Brain microvascular endothelial cell (primary cell): ENCODE measurements around the gene MKRN3.

Experiments
- DNase-seq: peaks from one replicate; pipeline ENCODE4 v3.0.0-alpha.2; 2020
- H3K27ac ChIP-seq: fragments of 250-450 bp; sonication (Bioruptor Pico); 2 replicates; pipeline ENCODE4 v1.5.1; 2020; ENCODE audit warnings: mild to moderate bottlenecking, moderate library complexity
- H3K27me3 ChIP-seq: fragments of 250-450 bp; sonication (Bioruptor Pico); replicated peaks from 2 replicates; pipeline ENCODE4 v1.5.1; 2020; ENCODE audit warnings: mild to moderate bottlenecking
- H3K36me3 ChIP-seq: fragments of 250-450 bp; sonication (Bioruptor Pico); replicated peaks from 2 replicates; pipeline ENCODE4 v1.5.1; 2020; ENCODE audit warnings: mild to moderate bottlenecking
- H3K4me3 ChIP-seq: 2 replicates; pipeline ENCODE4 v1.5.1; 2011; ENCODE audit warnings: low read depth, mild to moderate bottlenecking, control low read depth, low read length, moderate library complexity
- in situ Hi-C: cut with HindIII; loops from 2 replicates; pipeline ENCODE4 v1.10.0; 2017; ENCODE audit warnings: low sequenced_read_pairs, low pct_ligation_motif_present
- TF ChIP-seq, protein P1 (sequence below): IDR thresholded peaks from 2 replicates; pipeline ENCODE4 v1.5.1; 2011; ENCODE audit warnings: low read depth, mild to moderate bottlenecking, moderate library complexity, low read length, control low read depth, inconsistent platforms; ENCODE audit errors: missing control alignments

Gene MKRN3

DNA sequence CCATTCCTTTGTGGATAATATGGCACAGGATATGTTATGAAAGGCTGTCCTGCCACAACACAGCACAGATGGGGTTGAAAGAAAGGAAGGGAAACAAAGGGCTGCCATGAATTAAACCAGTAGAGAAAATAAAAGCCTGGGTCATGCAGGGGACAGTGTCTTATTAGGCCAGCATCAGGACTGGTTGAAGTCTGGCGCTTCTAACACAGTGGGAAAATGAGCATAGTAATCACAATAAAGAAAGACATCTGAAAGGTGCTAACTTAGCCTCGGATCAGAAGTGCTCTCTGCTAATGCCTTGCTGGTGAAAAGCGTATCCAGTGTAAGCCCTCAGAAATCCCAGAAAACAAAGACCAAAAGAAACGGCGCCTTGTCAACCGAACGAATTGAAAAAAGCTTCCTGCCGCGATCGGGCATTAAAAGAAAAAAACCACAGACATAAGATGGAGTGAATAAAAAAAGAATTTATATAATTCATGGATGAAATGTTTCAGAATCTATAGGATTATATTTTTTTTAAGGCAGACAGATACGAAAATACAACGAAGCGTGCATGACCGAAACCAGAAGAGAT lies 566 bp upstream of the MKRN3 start:
- in situ Hi-C loops, result no loop called here
- TF ChIP-seq, protein P1, sequence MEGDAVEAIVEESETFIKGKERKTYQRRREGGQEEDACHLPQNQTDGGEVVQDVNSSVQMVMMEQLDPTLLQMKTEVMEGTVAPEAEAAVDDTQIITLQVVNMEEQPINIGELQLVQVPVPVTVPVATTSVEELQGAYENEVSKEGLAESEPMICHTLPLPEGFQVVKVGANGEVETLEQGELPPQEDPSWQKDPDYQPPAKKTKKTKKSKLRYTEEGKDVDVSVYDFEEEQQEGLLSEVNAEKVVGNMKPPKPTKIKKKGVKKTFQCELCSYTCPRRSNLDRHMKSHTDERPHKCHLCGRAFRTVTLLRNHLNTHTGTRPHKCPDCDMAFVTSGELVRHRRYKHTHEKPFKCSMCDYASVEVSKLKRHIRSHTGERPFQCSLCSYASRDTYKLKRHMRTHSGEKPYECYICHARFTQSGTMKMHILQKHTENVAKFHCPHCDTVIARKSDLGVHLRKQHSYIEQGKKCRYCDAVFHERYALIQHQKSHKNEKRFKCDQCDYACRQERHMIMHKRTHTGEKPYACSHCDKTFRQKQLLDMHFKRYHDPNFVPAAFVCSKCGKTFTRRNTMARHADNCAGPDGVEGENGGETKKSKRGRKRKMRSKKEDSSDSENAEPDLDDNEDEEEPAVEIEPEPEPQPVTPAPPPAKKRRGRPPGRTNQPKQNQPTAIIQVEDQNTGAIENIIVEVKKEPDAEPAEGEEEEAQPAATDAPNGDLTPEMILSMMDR, result no peak
- H3K4me3 ChIP-seq, result peak overlapping the region; percentile 9
- no peak for DNase-seq
- no peak overlapping the region for H3K27ac ChIP-seq
- no peaks in the 10 kb centered on the region for H3K27me3 ChIP-seq
- no peaks in the 10 kb centered on the region for H3K36me3 ChIP-seq

DNA sequence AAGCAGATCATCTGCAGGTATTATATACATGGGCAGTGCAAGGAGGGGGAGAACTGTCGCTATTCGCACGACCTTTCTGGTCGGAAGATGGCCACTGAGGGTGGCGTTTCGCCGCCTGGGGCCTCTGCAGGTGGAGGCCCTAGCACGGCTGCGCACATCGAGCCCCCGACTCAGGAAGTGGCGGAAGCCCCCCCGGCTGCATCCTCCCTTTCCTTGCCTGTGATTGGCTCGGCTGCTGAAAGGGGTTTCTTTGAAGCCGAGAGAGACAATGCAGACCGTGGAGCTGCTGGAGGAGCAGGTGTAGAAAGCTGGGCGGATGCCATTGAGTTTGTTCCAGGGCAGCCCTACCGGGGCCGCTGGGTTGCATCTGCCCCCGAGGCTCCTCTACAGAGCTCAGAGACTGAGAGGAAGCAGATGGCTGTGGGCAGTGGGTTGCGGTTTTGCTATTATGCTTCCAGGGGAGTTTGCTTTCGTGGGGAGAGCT lies 639 bp downstream of the MKRN3 start:
- Histone ChIP-seq H3K27me3 (no peaks in the 10 kb centered on the region), H3K27ac (no peak overlapping the region), H3K4me3 (peak overlapping the region; percentile 41), H3K36me3 (no peaks in the 10 kb centered on the region)
- in situ Hi-C loops, result no loop called here
- TF ChIP-seq, protein P1, result no peak
- DNase-seq, result no peak

DNA sequence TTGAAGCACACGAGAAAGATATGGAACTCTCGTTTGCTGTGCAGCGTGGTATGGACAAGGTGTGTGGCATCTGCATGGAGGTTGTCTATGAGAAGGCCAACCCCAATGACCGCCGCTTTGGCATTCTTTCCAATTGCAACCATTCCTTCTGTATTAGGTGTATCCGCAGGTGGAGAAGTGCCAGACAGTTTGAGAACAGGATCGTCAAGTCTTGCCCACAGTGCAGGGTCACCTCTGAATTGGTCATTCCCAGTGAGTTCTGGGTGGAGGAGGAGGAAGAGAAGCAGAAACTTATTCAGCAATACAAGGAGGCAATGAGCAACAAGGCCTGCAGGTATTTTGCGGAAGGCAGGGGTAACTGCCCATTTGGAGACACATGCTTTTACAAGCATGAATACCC lies 1.2 kb downstream of the MKRN3 start:
- H3K27ac ChIP-seq, result no peak overlapping the region
- no peaks in the 10 kb centered on the region for H3K36me3 ChIP-seq
- DNase-seq, result no peak
- in situ Hi-C loops, result no loop called here
- peak overlapping the region; percentile 41 for H3K4me3 ChIP-seq
- TF ChIP-seq, protein P1, result no peak
- H3K27me3 ChIP-seq, result no peaks in the 10 kb centered on the region

DNA sequence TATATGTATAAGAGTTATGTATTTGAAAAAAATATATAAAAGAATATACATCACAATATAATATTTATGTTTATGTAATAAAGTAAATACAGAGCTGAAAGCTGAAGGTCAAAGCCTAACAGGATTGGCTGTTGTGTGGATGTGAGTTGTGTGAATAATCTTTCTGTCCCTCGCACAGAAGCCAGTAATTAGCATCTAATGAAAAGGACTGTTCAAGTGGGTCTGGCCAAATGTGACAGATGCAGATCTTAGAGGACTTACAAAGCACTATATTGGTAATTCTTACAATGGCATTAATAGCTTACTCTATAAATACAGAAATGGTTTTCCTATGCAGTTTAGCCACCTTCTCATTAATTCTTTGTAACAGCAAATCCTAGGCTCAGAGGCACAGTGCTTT lies 2.4 kb downstream of the MKRN3 start:
- no peaks in the 10 kb centered on the region for H3K27me3 ChIP-seq
- no peak overlapping the region for H3K4me3 ChIP-seq
- H3K36me3 ChIP-seq, result no peaks in the 10 kb centered on the region
- H3K27ac ChIP-seq, result no peak overlapping the region
- in situ Hi-C loops, result no loop called here
- DNase-seq, result no peak
- TF ChIP-seq, protein P1, result no peak

DNA sequence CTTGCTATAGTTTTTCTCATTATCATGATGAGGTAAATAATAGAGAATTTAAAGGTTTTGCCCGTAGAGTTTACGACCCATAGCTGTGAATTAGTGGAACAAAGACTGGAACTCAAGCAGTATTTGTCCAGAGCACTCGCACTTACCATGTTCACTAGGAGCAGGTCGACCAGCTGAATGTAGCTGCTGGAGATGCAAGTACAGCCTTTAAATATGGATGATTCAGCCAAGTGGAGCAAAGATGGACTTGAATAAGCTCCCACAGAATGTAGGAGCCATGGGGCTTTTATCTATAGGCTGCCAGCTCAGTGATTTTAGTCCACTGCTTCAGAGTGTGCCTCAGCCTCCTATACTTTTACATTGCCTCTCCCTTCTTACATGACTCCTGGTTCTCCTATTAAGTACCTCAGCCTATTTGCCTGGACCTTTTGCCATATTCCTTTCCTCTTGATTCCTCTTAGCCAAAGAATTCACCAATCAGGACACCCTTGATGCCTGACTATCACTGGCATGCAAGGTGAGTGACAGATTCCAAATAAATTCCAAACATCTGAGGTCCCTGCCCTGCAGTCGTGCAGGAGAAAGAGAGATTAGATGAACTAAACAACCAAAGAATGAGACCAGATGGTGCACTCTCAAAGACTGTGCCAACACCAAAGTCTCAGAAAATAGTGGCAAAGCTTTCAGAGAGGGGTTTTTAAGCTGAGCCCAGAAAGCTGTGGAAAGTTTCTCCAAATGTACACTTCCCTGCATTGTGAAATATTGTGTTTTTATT lies 3.9 kb downstream of the MKRN3 start:
- Histone ChIP-seq H3K4me3 (no peak overlapping the region), H3K36me3 (no peaks in the 10 kb centered on the region), H3K27ac (no peak overlapping the region), H3K27me3 (no peaks in the 10 kb centered on the region)
- no peak for DNase-seq
- in situ Hi-C loops, result no loop called here
- TF ChIP-seq, protein P1, result no peak
